ENCODE measurements around the gene TRIB2. TPM values are rescaled to one million over a fixed set of nuclear protein-coding genes. Genes with fewer than 3 reads are reported as not detected.

TRIB2 gene
- total and polyA plus RNA-seq, 2 experiments from 2014 or later = 19.2 to 27.2 TPM

- WGBS (ENCODE audit: low lambda C conversion rate, missing lambda C conversion rate) = 88% methylated on average over 9 of the region's 9 CpGs
- Histone ChIP-seq H3K36me3 (replicated peaks; ENCODE audit: insufficient read depth, low read depth) (no peaks in the 10 kb centered on the region), H3K4me1 (ENCODE audit: insufficient read depth) (no peaks in the 10 kb centered on the region), H3K9me2 (replicated peaks; ENCODE audit: insufficient read depth) (no peaks in the 10 kb centered on the region), H3K79me2 (peaks cover 63% of the 10 kb centered on the region), H3K27me3 (no peaks in the 10 kb centered on the region), H3K9me3 (ENCODE audit: low read depth) (no peaks in the 10 kb centered on the region), H3K4me2 (no peak overlapping the region), H3K4me3 (no peak overlapping the region), H4K20me1 (ENCODE audit: insufficient read depth, poor library complexity, severe bottlenecking) (peaks cover 7% of the 10 kb centered on the region), H3K27ac (no peak overlapping the region), H2AFZ (no peak overlapping the region)
- no peak for TF ChIP-seq EZH2 (IDR thresholded peaks at IDR 0.05; ENCODE audit: borderline replicate concordance)
- TF ChIP-seq CTCF (IDR thresholded peaks at IDR 0.05; ENCODE audit: poor library complexity) = no peak
- no peak for TF ChIP-seq EZH2phosphoT487 (IDR thresholded peaks at IDR 0.05; ENCODE audit: low read depth, severe bottlenecking, unreplicated experiment)
- no peak for DNase-seq (ENCODE audit: low spot score)
These were observed 11.6 kb downstream of the TRIB2 start for GRCh38 chr2:12728221-12728777.

- Histone ChIP-seq H4K20me1 (ENCODE audit: insufficient read depth, poor library complexity, severe bottlenecking) (peaks cover 16% of the 10 kb centered on the region), H3K27ac (no peak overlapping the region), H3K36me3 (replicated peaks; ENCODE audit: insufficient read depth, low read depth) (no peaks in the 10 kb centered on the region), H3K27me3 (no peaks in the 10 kb centered on the region), H3K79me2 (peaks cover 54% of the 10 kb centered on the region), H3K9me2 (replicated peaks; ENCODE audit: insufficient read depth) (no peaks in the 10 kb centered on the region), H3K4me1 (ENCODE audit: insufficient read depth) (no peaks in the 10 kb centered on the region), H3K4me2 (no peak overlapping the region), H3K4me3 (no peak overlapping the region), H2AFZ (no peak overlapping the region), H3K9me3 (ENCODE audit: low read depth) (no peaks in the 10 kb centered on the region)
- DNase-seq (ENCODE audit: low spot score) = no peak
- TF ChIP-seq EZH2 (IDR thresholded peaks at IDR 0.05; ENCODE audit: borderline replicate concordance) (no peak), CTCF (IDR thresholded peaks at IDR 0.05; ENCODE audit: poor library complexity) (no peak), EZH2phosphoT487 (IDR thresholded peaks at IDR 0.05; ENCODE audit: low read depth, severe bottlenecking, unreplicated experiment) (no peak)
- 94% methylated on average over 5 of the region's 5 CpGs for WGBS (ENCODE audit: low lambda C conversion rate, missing lambda C conversion rate)
These were observed 13.5 kb downstream of the TRIB2 start for GRCh38 chr2:12730265-12730664.

GRCh38 chr2:12731701-12732280, 15.1 kb downstream of the TRIB2 start:
- Histone ChIP-seq H3K4me2 (no peak overlapping the region), H3K4me3 (no peak overlapping the region), H3K27ac (no peak overlapping the region), H3K79me2 (peaks cover 50% of the 10 kb centered on the region), H4K20me1 (ENCODE audit: insufficient read depth, poor library complexity, severe bottlenecking) (peaks cover 16% of the 10 kb centered on the region), H2AFZ (no peak overlapping the region), H3K36me3 (replicated peaks; ENCODE audit: insufficient read depth, low read depth) (no peaks in the 10 kb centered on the region), H3K27me3 (no peaks in the 10 kb centered on the region), H3K9me3 (ENCODE audit: low read depth) (no peaks in the 10 kb centered on the region), H3K9me2 (replicated peaks; ENCODE audit: insufficient read depth) (no peaks in the 10 kb centered on the region), H3K4me1 (ENCODE audit: insufficient read depth) (no peaks in the 10 kb centered on the region)
- DNase-seq (ENCODE audit: low spot score) = no peak
- WGBS (ENCODE audit: low lambda C conversion rate, missing lambda C conversion rate) = 95% methylated on average over 16 of the region's 16 CpGs
- TF ChIP-seq CTCF (IDR thresholded peaks at IDR 0.05; ENCODE audit: poor library complexity) (no peak), EZH2phosphoT487 (IDR thresholded peaks at IDR 0.05; ENCODE audit: low read depth, severe bottlenecking, unreplicated experiment) (no peak), EZH2 (IDR thresholded peaks at IDR 0.05; ENCODE audit: borderline replicate concordance) (no peak)

Data from hepatocyte (in vitro differentiated cells).